Measurements from ENCODE around the gene MINK1. TPM values are rescaled to one million over a fixed set of nuclear protein-coding genes. Genes with fewer than 3 reads are reported as not detected.

The MINK1 gene
- total RNA-seq, 1 experiment from 2014 or later = 68.8 TPM

DNA sequence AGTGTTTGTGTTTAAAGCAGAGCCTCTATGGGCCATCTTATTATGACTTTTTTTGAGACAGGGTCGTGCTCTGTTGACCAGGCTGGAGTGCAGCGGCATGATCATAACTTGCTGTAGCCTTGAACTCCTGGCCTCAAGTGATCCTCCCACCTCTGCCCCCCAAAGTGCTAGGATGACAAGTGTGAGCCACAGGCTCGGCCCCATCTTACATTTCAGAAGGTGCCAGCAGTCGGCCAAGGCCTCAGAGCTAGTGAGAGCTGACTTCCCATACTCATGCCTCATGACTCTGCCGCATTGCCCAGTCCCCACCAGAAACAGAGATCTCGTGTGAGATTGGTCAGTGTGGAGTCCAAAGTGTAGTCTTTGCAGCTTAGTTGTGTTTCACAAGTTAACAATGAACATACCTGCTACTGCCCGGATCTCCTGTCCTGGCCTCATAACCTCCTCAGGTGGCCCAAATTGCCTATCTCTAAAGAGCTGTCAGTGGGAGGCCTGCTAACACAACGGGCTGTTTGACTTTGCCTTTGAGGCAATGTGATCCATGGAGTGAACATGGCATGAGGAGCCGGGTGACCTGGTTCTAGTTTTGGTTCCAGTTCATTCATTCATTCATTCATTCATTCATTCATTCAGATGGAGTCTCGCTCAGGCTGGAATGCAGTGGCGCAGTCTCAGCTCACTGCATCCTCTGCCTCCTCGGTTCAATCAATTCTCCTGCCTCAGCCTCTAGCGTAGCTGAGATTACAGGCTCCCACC lies 13.7 kb downstream of the MINK1 start:
- H3K79me2 ChIP-seq (ENCODE audit: insufficient read depth, low read length) = peaks cover 8% of the 10 kb centered on the region; the same call in 1 of the 2 replicates
- no peak overlapping the region for H3K23ac ChIP-seq (ENCODE audit: insufficient read length, low read depth, low read length)
- no peak overlapping the region for H3K9ac ChIP-seq (ENCODE audit: extremely low read depth, insufficient read length, low read length)
- no peak overlapping the region for H2BK120ac ChIP-seq (ENCODE audit: low read depth, low read length, poor library complexity, severe bottlenecking)
- no peak overlapping the region for H3K4me3 Mint-ChIP-seq
- H3K27me3 ChIP-seq (ENCODE audit: insufficient read depth, low read length) = no peaks in the 10 kb centered on the region; the same call in 1 of the 2 replicates
- H2AFZ ChIP-seq (ENCODE audit: low read length) = no peak overlapping the region
- H3K9me3 Mint-ChIP-seq = no peaks in the 10 kb centered on the region
- no peak overlapping the region for H3K4me2 ChIP-seq (ENCODE audit: insufficient read depth, insufficient read length, low read length)
- H2BK20ac ChIP-seq (ENCODE audit: low read depth, low read length, poor library complexity, severe bottlenecking) = no peak overlapping the region
- H3K23me2 ChIP-seq (ENCODE audit: insufficient read length, low read depth, low read length, poor library complexity, severe bottlenecking) = no peaks in the 10 kb centered on the region
- H2BK5ac ChIP-seq (ENCODE audit: insufficient read length, low read length) = no peak overlapping the region
- no peak overlapping the region for H4K8ac ChIP-seq (replicated peaks; ENCODE audit: insufficient read length, low read depth, low read length)
- no peak overlapping the region for H2AK5ac ChIP-seq (ENCODE audit: insufficient read length, low read length)
- no CpG with 5 or more reads among the region's 13 CpGs for WGBS (ENCODE audit: extremely low coverage, insufficient read length, low lambda C conversion rate)
- no peaks in the 10 kb centered on the region; a peak in 1 of 7 replicates for H3K36me3 Mint-ChIP-seq (ENCODE audit: insufficient read depth in 1 of 3, low read depth in 3 of 3)
- no peak overlapping the region for H2BK15ac ChIP-seq (ENCODE audit: low read depth, low read length)
- no peak overlapping the region for H3K27ac ChIP-seq (ENCODE audit: insufficient read length, low read depth, low read length)
- H2BK12ac ChIP-seq (ENCODE audit: insufficient read length, low read depth, low read length) = no peak overlapping the region
- no peak overlapping the region for H3K4ac ChIP-seq (ENCODE audit: low read depth, low read length)
- H3K14ac ChIP-seq (ENCODE audit: insufficient read depth, low read length) = no peak overlapping the region
- no peak for DNase-seq
- H4K5ac ChIP-seq (ENCODE audit: insufficient read length, low read depth, low read length) = no peak overlapping the region
- TF ChIP-seq, protein P1, sequence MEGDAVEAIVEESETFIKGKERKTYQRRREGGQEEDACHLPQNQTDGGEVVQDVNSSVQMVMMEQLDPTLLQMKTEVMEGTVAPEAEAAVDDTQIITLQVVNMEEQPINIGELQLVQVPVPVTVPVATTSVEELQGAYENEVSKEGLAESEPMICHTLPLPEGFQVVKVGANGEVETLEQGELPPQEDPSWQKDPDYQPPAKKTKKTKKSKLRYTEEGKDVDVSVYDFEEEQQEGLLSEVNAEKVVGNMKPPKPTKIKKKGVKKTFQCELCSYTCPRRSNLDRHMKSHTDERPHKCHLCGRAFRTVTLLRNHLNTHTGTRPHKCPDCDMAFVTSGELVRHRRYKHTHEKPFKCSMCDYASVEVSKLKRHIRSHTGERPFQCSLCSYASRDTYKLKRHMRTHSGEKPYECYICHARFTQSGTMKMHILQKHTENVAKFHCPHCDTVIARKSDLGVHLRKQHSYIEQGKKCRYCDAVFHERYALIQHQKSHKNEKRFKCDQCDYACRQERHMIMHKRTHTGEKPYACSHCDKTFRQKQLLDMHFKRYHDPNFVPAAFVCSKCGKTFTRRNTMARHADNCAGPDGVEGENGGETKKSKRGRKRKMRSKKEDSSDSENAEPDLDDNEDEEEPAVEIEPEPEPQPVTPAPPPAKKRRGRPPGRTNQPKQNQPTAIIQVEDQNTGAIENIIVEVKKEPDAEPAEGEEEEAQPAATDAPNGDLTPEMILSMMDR (conservative IDR thresholded peaks at IDR 0.05) = no peak
- peak overlapping the region in 1 of 3 experiments; percentile 23; a peak in 2 of 7 replicates for H3K27ac Mint-ChIP-seq
- peaks cover 48 to 52% of the 10 kb centered on the region in 2 experiments for H3K4me1 Mint-ChIP-seq
- no peak overlapping the region for H3K18ac ChIP-seq (ENCODE audit: insufficient read length, low read depth, low read length)
- no peak overlapping the region for H4K91ac ChIP-seq (ENCODE audit: insufficient read length, low read depth, low read length)
- peaks cover 4% of the 10 kb centered on the region; the same call in 1 of the 2 replicates for H3K4me1 ChIP-seq (ENCODE audit: insufficient read depth, low read length)
- no peaks in the 10 kb centered on the region for H4K20me1 ChIP-seq (ENCODE audit: control insufficient read depth, insufficient read depth, insufficient read length)
- H3K27me3 Mint-ChIP-seq (ENCODE audit: low read depth) = no peaks in the 10 kb centered on the region
- H3K56ac ChIP-seq (ENCODE audit: insufficient read length, low read depth, low read length) = no peak overlapping the region
- no peaks in the 10 kb centered on the region for H3K9me3 ChIP-seq (ENCODE audit: control insufficient read depth, low read depth, low read length)
- peaks cover 2% of the 10 kb centered on the region for H3K79me1 ChIP-seq (ENCODE audit: insufficient read depth, low read depth, low read length, poor library complexity, severe bottlenecking)
- H3T11ph ChIP-seq (ENCODE audit: low read length) = no peak overlapping the region
